Measurements from ENCODE around the gene NLRP9.

GRCh38 chr19:55688422-55689218, 49.6 kb downstream of the NLRP9 start:
- TF ChIP-seq CTCF (IDR thresholded peaks at IDR 0.05; ENCODE audit: low read depth, low read length) (no peak), EZH2phosphoT487 (IDR thresholded peaks at IDR 0.05; ENCODE audit: low read depth) (no peak)
